ENCODE data around the gene WEE1.
"Not testable (repeated sequence)": the region's sequence is repeated elsewhere in the genome, so short reads cannot be mapped to it uniquely, and the experiment has no call there.

WEE1 gene

GRCh38 chr11:9619004-9619403 is 45.5 kb downstream of the WEE1 start:
- DNase-seq (ENCODE audit: low read depth in 1 of 2, low spot score in 1 of 2), result no peak

GRCh38 chr11:9619971-9620370 is 46.5 kb downstream of the WEE1 start:
- no peak for DNase-seq (ENCODE audit: low read depth in 1 of 2, low spot score in 1 of 2)

- not testable (repeated sequence) for DNase-seq (ENCODE audit: low read depth in 1 of 2, low spot score in 1 of 2)
Measured at GRCh38 chr11:9622353-9622752, 48.9 kb downstream of the WEE1 start.

- not testable (repeated sequence) for DNase-seq (ENCODE audit: low read depth in 1 of 2, low spot score in 1 of 2)
Measured at GRCh38 chr11:9623053-9623452, 49.6 kb downstream of the WEE1 start.

GRCh38 chr11:9624448-9624847 is 51.0 kb downstream of the WEE1 start:
- DNase-seq (ENCODE audit: low read depth in 1 of 2, low spot score in 1 of 2), result no peak

GRCh38 chr11:9625162-9625561 is 51.7 kb downstream of the WEE1 start:
- no peak for DNase-seq (ENCODE audit: low read depth in 1 of 2, low spot score in 1 of 2)

- no peak for DNase-seq (ENCODE audit: low read depth in 1 of 2, low spot score in 1 of 2)
Measured at GRCh38 chr11:9625728-9626127, 52.3 kb downstream of the WEE1 start.

GRCh38 chr11:9626496-9627394 is 53.3 kb downstream of the WEE1 start:
- DNase-seq (ENCODE audit: low read depth in 1 of 2, low spot score in 1 of 2), result no peak

- DNase-seq (ENCODE audit: low read depth in 1 of 2, low spot score in 1 of 2), result no peak
Measured at GRCh38 chr11:9629064-9629463, 55.6 kb downstream of the WEE1 start.

GRCh38 chr11:9633679-9634078 is 60.2 kb downstream of the WEE1 start:
- no peak for DNase-seq (ENCODE audit: low read depth in 1 of 2, low spot score in 1 of 2)

- DNase-seq (ENCODE audit: low read depth in 1 of 2, low spot score in 1 of 2), result no peak
Measured at GRCh38 chr11:9636691-9637090, 63.2 kb downstream of the WEE1 start.

- DNase-seq (ENCODE audit: low read depth in 1 of 2, low spot score in 1 of 2), result no peak
Measured at GRCh38 chr11:9639099-9639498, 65.6 kb downstream of the WEE1 start.
